HCEC 1CT (cell line): Measurements from ENCODE around the gene SFXN5.

Experiments used
- DNase-seq: peaks from one replicate; pipeline ENCODE4 v3.0.0-alpha.2; 2017

SFXN5 gene

GRCh38 chr2:72992734-72993102 lies 78.8 kb downstream of the SFXN5 start:
- DNase-seq = no peak

- no peak for DNase-seq
These were observed 79.4 kb downstream of the SFXN5 start for GRCh38 chr2:72991980-72992733.

GRCh38 chr2:72991439-72991725 lies 80.1 kb downstream of the SFXN5 start:
- DNase-seq = no peak

GRCh38 chr2:72990695-72991438 lies 80.6 kb downstream of the SFXN5 start:
- DNase-seq = no peak

GRCh38 chr2:72989770-72990556 lies 81.5 kb downstream of the SFXN5 start:
- no peak for DNase-seq

- no peak for DNase-seq
These were observed 82.7 kb downstream of the SFXN5 start for GRCh38 chr2:72988726-72989273.

- DNase-seq = no peak
These were observed 83.5 kb downstream of the SFXN5 start for GRCh38 chr2:72988041-72988440.

- DNase-seq = no peak
These were observed 85.4 kb downstream of the SFXN5 start for GRCh38 chr2:72985891-72986683.

GRCh38 chr2:72985136-72985535 lies 86.4 kb downstream of the SFXN5 start:
- DNase-seq = no peak

GRCh38 chr2:72984172-72984671 lies 87.3 kb downstream of the SFXN5 start:
- no peak for DNase-seq

GRCh38 chr2:72983500-72984161 lies 87.9 kb downstream of the SFXN5 start:
- DNase-seq = no peak

- no peak for DNase-seq
These were observed 88.6 kb downstream of the SFXN5 start for GRCh38 chr2:72982781-72983499.

GRCh38 chr2:72982219-72982618 lies 89.3 kb downstream of the SFXN5 start:
- DNase-seq = no peak

GRCh38 chr2:72981536-72981935 lies 90.0 kb downstream of the SFXN5 start:
- no peak for DNase-seq

GRCh38 chr2:72980535-72981217 lies 90.8 kb downstream of the SFXN5 start:
- DNase-seq = no peak

- no peak for DNase-seq
These were observed 91.6 kb downstream of the SFXN5 start for GRCh38 chr2:72979896-72980295.

GRCh38 chr2:72975017-72975416 lies 96.5 kb downstream of the SFXN5 start:
- no peak for DNase-seq

- no peak for DNase-seq
These were observed 97.1 kb downstream of the SFXN5 start for GRCh38 chr2:72974436-72974754.

- DNase-seq = peak; percentile 57
These were observed 97.7 kb downstream of the SFXN5 start for GRCh38 chr2:72973566-72974435.

GRCh38 chr2:72973137-72973535 lies 98.4 kb downstream of the SFXN5 start:
- DNase-seq = no peak
